Immature natural killer cell (primary cell): ENCODE measurements around the gene KRT16. TPM values are rescaled to one million over a fixed set of nuclear protein-coding genes. Genes with fewer than 3 reads are reported as not detected.
"Not testable (repeated sequence)": the region's sequence is repeated elsewhere in the genome, so short reads cannot be mapped to it uniquely, and the experiment has no call there.

Experiments
- DNase-seq, 3 donors: peaks; one replicate each; pipeline ENCODE4 v3.0.0; 2022; ENCODE audit warnings: mixed read lengths in 1 of 3
- H3K27ac Mint-ChIP-seq, 6 donors: one replicate each; pipeline ENCODE4 v1.8.0; 2020; ENCODE audit warnings: mixed read lengths in 6 of 6, mild to moderate bottlenecking in 5 of 6, inconsistent platforms in 4 of 6, moderate library complexity in 3 of 6
- H3K27me3 Mint-ChIP-seq, 3 donors: one replicate each; pipeline ENCODE4 v1.8.0; 2020 to 2021; ENCODE audit warnings: low read depth in 3 of 3, mild to moderate bottlenecking in 3 of 3, mixed read lengths in 3 of 3, moderate library complexity in 3 of 3, inconsistent platforms in 1 of 3
- H3K36me3 Mint-ChIP-seq, 3 donors: one replicate each; pipeline ENCODE4 v1.8.0; 2020; ENCODE audit warnings: mixed read lengths in 3 of 3, inconsistent platforms in 2 of 3, mild to moderate bottlenecking in 2 of 3
- H3K4me1 Mint-ChIP-seq, 2 donors: one replicate each; pipeline ENCODE4 v1.8.0; 2020; ENCODE audit warnings: inconsistent platforms in 2 of 2, mild to moderate bottlenecking in 2 of 2, mixed read lengths in 2 of 2, moderate library complexity in 1 of 2
- H3K4me3 Mint-ChIP-seq, 5 donors: one replicate each; pipeline ENCODE4 v1.8.0; 2020; ENCODE audit warnings: mild to moderate bottlenecking in 5 of 5, mixed read lengths in 5 of 5, inconsistent platforms in 3 of 5, moderate library complexity in 3 of 5
- H3K9me3 Mint-ChIP-seq, 6 donors: one replicate each; pipeline ENCODE4 v1.8.0; 2020; ENCODE audit warnings: mild to moderate bottlenecking in 6 of 6, mixed read lengths in 6 of 6, inconsistent platforms in 4 of 6, moderate library complexity in 3 of 6
- polyA plus RNA-seq, 3 donors: library from polyadenylated mRNA; unstranded; fragments of 300-500 nt; fragmentation: Illumina TruSeq; gene quantifications; one replicate each; pipeline ENCODE4 v1.2.3, GENCODE V29; 2021

The KRT16 gene
- polyA plus RNA-seq, 3 donors from 2014 or later = not detected

GRCh38 chr17:41626914-41627295 lies 14.3 kb upstream of the KRT16 start:
- not testable (repeated sequence) for DNase-seq, H3K27ac Mint-ChIP-seq, H3K36me3 Mint-ChIP-seq, H3K27me3 Mint-ChIP-seq, H3K4me1 Mint-ChIP-seq, H3K4me3 Mint-ChIP-seq, H3K9me3 Mint-ChIP-seq

- H3K27ac Mint-ChIP-seq, H3K36me3 Mint-ChIP-seq, H3K4me3 Mint-ChIP-seq, H3K4me1 Mint-ChIP-seq, H3K9me3 Mint-ChIP-seq, DNase-seq, H3K27me3 Mint-ChIP-seq: not testable (repeated sequence)
Observed at GRCh38 chr17:41626028-41626913, 13.7 kb upstream of the KRT16 start.

GRCh38 chr17:41625602-41626001 lies 13.0 kb upstream of the KRT16 start:
- H3K27ac Mint-ChIP-seq = no peak overlapping the region
- H3K4me3 Mint-ChIP-seq = no peak overlapping the region
- no peaks in the 10 kb centered on the region for H3K36me3 Mint-ChIP-seq
- H3K4me1 Mint-ChIP-seq = no peaks in the 10 kb centered on the region
- H3K27me3 Mint-ChIP-seq = no peaks in the 10 kb centered on the region
- DNase-seq = no peak
- no peaks in the 10 kb centered on the region for H3K9me3 Mint-ChIP-seq

GRCh38 chr17:41624208-41625101 lies 11.9 kb upstream of the KRT16 start, which contains the start of gene KRT17:
Gene KRT17 (minus strand): TSS chr17:41624575. CDS start chr17:41624509, 66 bp downstream.
- Mint-ChIP-seq H3K4me1 (no peaks in the 10 kb centered on the region), H3K36me3 (no peaks in the 10 kb centered on the region), H3K9me3 (no peaks in the 10 kb centered on the region), H3K27ac (no peak within 1 kb of the TSS), H3K4me3 (no peak within 1 kb of the TSS), H3K27me3 (no peaks in the 10 kb centered on the region)
- DNase-seq = no peak

- DNase-seq, H3K27me3 Mint-ChIP-seq, H3K9me3 Mint-ChIP-seq, H3K27ac Mint-ChIP-seq, H3K4me1 Mint-ChIP-seq, H3K4me3 Mint-ChIP-seq, H3K36me3 Mint-ChIP-seq: not testable (repeated sequence)
Observed at GRCh38 chr17:41623184-41623861, 10.8 kb upstream of the KRT16 start.

- DNase-seq, H3K27ac Mint-ChIP-seq, H3K4me1 Mint-ChIP-seq, H3K4me3 Mint-ChIP-seq, H3K36me3 Mint-ChIP-seq, H3K9me3 Mint-ChIP-seq, H3K27me3 Mint-ChIP-seq: not testable (repeated sequence)
Observed at GRCh38 chr17:41622340-41623183, 10.0 kb upstream of the KRT16 start.

GRCh38 chr17:41621916-41622315 lies 9.3 kb upstream of the KRT16 start:
- H3K27ac Mint-ChIP-seq = no peak overlapping the region
- H3K27me3 Mint-ChIP-seq = no peaks in the 10 kb centered on the region
- H3K36me3 Mint-ChIP-seq = no peaks in the 10 kb centered on the region
- no peaks in the 10 kb centered on the region for H3K9me3 Mint-ChIP-seq
- DNase-seq = no peak
- H3K4me1 Mint-ChIP-seq = no peaks in the 10 kb centered on the region
- no peak overlapping the region for H3K4me3 Mint-ChIP-seq

GRCh38 chr17:41621435-41621817 lies 8.9 kb upstream of the KRT16 start:
- DNase-seq, H3K36me3 Mint-ChIP-seq, H3K4me1 Mint-ChIP-seq, H3K9me3 Mint-ChIP-seq, H3K27ac Mint-ChIP-seq, H3K4me3 Mint-ChIP-seq, H3K27me3 Mint-ChIP-seq: not testable (repeated sequence)

GRCh38 chr17:41620583-41621434 lies 8.2 kb upstream of the KRT16 start:
- no peak overlapping the region for H3K4me3 Mint-ChIP-seq
- no peak for DNase-seq
- no peaks in the 10 kb centered on the region for H3K4me1 Mint-ChIP-seq
- H3K9me3 Mint-ChIP-seq = no peaks in the 10 kb centered on the region
- no peaks in the 10 kb centered on the region for H3K36me3 Mint-ChIP-seq
- H3K27ac Mint-ChIP-seq = no peak overlapping the region
- H3K27me3 Mint-ChIP-seq = no peaks in the 10 kb centered on the region

- not testable (repeated sequence) for H3K4me3 Mint-ChIP-seq, H3K27ac Mint-ChIP-seq, H3K4me1 Mint-ChIP-seq, H3K27me3 Mint-ChIP-seq, H3K9me3 Mint-ChIP-seq, H3K36me3 Mint-ChIP-seq, DNase-seq
Observed at GRCh38 chr17:41619927-41620582, 7.5 kb upstream of the KRT16 start.

- no peaks in the 10 kb centered on the region for H3K27me3 Mint-ChIP-seq
- H3K4me1 Mint-ChIP-seq = no peaks in the 10 kb centered on the region
- no peaks in the 10 kb centered on the region for H3K36me3 Mint-ChIP-seq
- no peak overlapping the region for H3K4me3 Mint-ChIP-seq
- H3K9me3 Mint-ChIP-seq = no peaks in the 10 kb centered on the region
- DNase-seq = no peak
- H3K27ac Mint-ChIP-seq = no peak overlapping the region
Observed at GRCh38 chr17:41619036-41619926, 6.7 kb upstream of the KRT16 start.
